AG04450 (cell line): ENCODE data around the gene KIAA1549. TPM values are rescaled to one million over a fixed set of nuclear protein-coding genes. Genes with fewer than 3 reads are reported as not detected.

Experiments
- CTCF ChIA-PET: fragments of 300-600, 350-600 bp; formaldehyde crosslinking; extraction: SDS; loops from one replicate; lab custom pipeline; 2022; ENCODE audit warnings: antibody characterized with exemption, inconsistent platforms; lab: Charles Lee
- POLR2A ChIA-PET: fragments of 350-600 bp; formaldehyde crosslinking; extraction: SDS; loops from one replicate; lab custom pipeline; 2021; ENCODE audit warnings: antibody characterized with exemption, inconsistent platforms; lab: Yijun Ruan, JAX
- DNase-seq: peaks from one replicate; pipeline ENCODE4 v3.0.0-alpha.2; 2011; ENCODE audit warnings: low read depth, low spot score
- H3K27ac ChIP-seq: one replicate; pipeline ENCODE4 v1.5.1; 2012; ENCODE audit warnings: low read depth, low read length, control low read depth
- H3K27me3 ChIP-seq: one replicate; pipeline ENCODE4 v1.6.0; 2012; ENCODE audit warnings: low read length; ENCODE audit not compliant: control insufficient read depth, insufficient read depth
- H3K4me3 ChIP-seq: 2 replicates; pipeline ENCODE4 v1.5.1; 2011; ENCODE audit warnings: mild to moderate bottlenecking, low read depth, low read length, control low read depth
- H3K9me3 ChIP-seq: 2 replicates; pipeline ENCODE4 v1.5.1; 2012; ENCODE audit warnings: low read length; ENCODE audit not compliant: control insufficient read depth, insufficient read depth
- CTCF ChIP-seq: IDR thresholded peaks from 2 replicates; pipeline ENCODE4 v1.5.1; 2011; ENCODE audit warnings: low read depth, low read length, control low read depth, inconsistent platforms
- polyA plus RNA-seq: library from polyadenylated mRNA; depleted of rRNA; stranded (reverse); fragments of >200 nt; gene quantifications from 2 replicates; pipeline ENCODE4 v1.2.3, GENCODE V29; 2011

The KIAA1549 gene
- polyA plus RNA-seq, 1 experiment = 2.9 TPM

GRCh38 chr7:138843632-138844580 is 137.3 kb downstream of the KIAA1549 start:
- no peaks in the 10 kb centered on the region for H3K27me3 ChIP-seq
- no peak for TF ChIP-seq CTCF
- H3K27ac ChIP-seq = no peak overlapping the region
- no peak for DNase-seq
- ChIA-PET POLR2A (no interaction called here), CTCF (no interaction called here)
- no peaks in the 10 kb centered on the region; the same call in 1 of the 2 replicates for H3K9me3 ChIP-seq
- no peak overlapping the region for H3K4me3 ChIP-seq

DNA sequence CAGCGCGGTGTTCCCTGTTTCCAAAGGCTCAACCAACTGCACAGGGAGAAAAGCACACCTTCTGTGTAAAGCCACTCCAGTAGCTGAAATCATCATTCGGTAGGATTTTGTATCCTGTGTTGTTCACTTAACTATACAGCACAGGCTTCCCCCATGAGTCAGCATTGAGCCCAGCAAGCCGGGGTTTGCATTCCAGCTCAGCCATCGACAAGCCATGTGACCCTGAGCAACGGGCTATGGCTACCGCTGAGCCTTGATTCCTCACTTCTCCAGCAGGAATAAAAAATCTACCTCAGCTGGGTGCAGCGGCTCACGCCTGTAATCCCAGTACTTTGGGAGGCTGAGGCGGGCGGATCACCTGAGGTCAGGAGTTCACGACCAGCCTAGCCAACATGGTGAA is 139.1 kb downstream of the KIAA1549 start:
- peak; percentile 16 for DNase-seq
- CTCF ChIA-PET = no interaction called here

GRCh38 chr7:138838166-138838565 is 143.0 kb downstream of the KIAA1549 start:
- Histone ChIP-seq H3K4me3 (no peak overlapping the region), H3K9me3 (no peaks in the 10 kb centered on the region; the same call in 1 of the 2 replicates), H3K27me3 (no peaks in the 10 kb centered on the region), H3K27ac (no peak overlapping the region)
- DNase-seq = no peak
- CTCF ChIA-PET = interaction anchor here (1.8 kb wide), 1 partner anchor 48 kb away, joined by 5 read pairs; no protein-coding TSS in a partner anchor
- no peak for TF ChIP-seq CTCF
- POLR2A ChIA-PET = no interaction called here

More for the DNA sequence above, 139.1 kb downstream of the KIAA1549 start:
- no peak overlapping the region for H3K4me3 ChIP-seq
- TF ChIP-seq CTCF = no peak
- peak overlapping the region; percentile 0 for H3K27ac ChIP-seq
- POLR2A ChIA-PET = interaction anchor here (0.6 kb wide), 1 partner anchor 949 kb away, joined by 4 read pairs; no protein-coding TSS in a partner anchor
- no peaks in the 10 kb centered on the region for H3K27me3 ChIP-seq
- H3K9me3 ChIP-seq = no peaks in the 10 kb centered on the region; the same call in 1 of the 2 replicates

DNA sequence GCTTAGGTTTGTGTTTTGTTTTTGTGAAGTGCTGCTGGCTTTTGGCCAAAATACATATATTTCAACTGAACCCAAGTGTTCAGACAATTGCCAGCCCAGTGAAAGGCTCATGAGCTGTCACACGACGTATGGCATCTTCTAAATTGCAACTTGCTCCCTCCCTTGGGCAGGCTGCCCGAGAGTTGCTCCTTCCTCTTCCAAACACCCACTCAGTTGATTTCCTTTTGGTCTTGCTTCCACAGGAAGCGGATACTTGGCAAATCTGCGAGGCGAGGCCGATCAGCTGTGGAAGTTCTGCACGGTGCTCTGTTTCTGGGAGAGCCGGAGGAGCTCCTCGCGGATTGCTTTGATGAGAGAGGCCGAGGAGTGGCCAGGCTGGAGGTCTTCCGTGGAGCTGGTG is 143.6 kb downstream of the KIAA1549 start:
- no peak for TF ChIP-seq CTCF
- Histone ChIP-seq H3K27me3 (no peaks in the 10 kb centered on the region), H3K4me3 (no peak overlapping the region), H3K9me3 (no peaks in the 10 kb centered on the region; the same call in 1 of the 2 replicates), H3K27ac (no peak overlapping the region)
- ChIA-PET CTCF (interaction anchor here (1.8 kb wide), 1 partner anchor 49 kb away, joined by 5 read pairs; no protein-coding TSS in a partner anchor), POLR2A (no interaction called here)
- DNase-seq = no peak

- no peak for DNase-seq
- Histone ChIP-seq H3K27ac (no peak overlapping the region), H3K27me3 (no peaks in the 10 kb centered on the region), H3K4me3 (no peak overlapping the region), H3K9me3 (no peaks in the 10 kb centered on the region; the same call in 1 of the 2 replicates)
- TF ChIP-seq CTCF = no peak
- CTCF ChIA-PET = no interaction called here
- POLR2A ChIA-PET = no interaction called here
Observed at GRCh38 chr7:138835087-138835486, 146.1 kb downstream of the KIAA1549 start.
